ENCODE data around the gene MVB12B. TPM values are rescaled to one million over a fixed set of nuclear protein-coding genes. Genes with fewer than 3 reads are reported as not detected.

MVB12B gene
- total RNA-seq, 1 experiment from 2014 or later: 5.7 TPM

GRCh38 chr9:126531591-126531990 lies 205.0 kb downstream of the MVB12B start (continued):
- TF ChIP-seq ATF6 (CRISPR knock-in tag; IDR thresholded peaks at IDR 0.05) (no peak), FOXP4 (CRISPR knock-in tag; IDR thresholded peaks at IDR 0.05) (no peak), IRF1 (CRISPR knock-in tag; IDR thresholded peaks at IDR 0.05) (no peak), ZBTB43 (CRISPR knock-in tag; IDR thresholded peaks at IDR 0.05) (no peak), IRF2 (CRISPR knock-in tag; IDR thresholded peaks at IDR 0.05; ENCODE audit: borderline replicate concordance, low read depth) (no peak)

GRCh38 chr9:126532019-126532462 lies 205.4 kb downstream of the MVB12B start:
- ATAC-seq (no peak), DNase-seq (ENCODE audit: low spot score) (no peak)
- no peaks in the 10 kb centered on the region for H3K36me3 Mint-ChIP-seq
- ChIA-PET POLR2A (no interaction called here), CTCF (interaction anchor here (0.8 to 4.2 kb wide), 6 partner anchors 15 to 134 kb away, joined by 3 to 23 read pairs (median 10); no protein-coding TSS in a partner anchor)
- H3K27me3 Mint-ChIP-seq (ENCODE audit: low read depth): peaks cover 9% of the 10 kb centered on the region
- TF ChIP-seq ZNF423 (CRISPR knock-in tag; IDR thresholded peaks at IDR 0.05): 0 out of 2 replicates have a peak, but pooled peaks have one; percentile 17
- TF ChIP-seq TCF7 (CRISPR knock-in tag; IDR thresholded peaks at IDR 0.05; ENCODE audit: low read depth): no peak
- TF ChIP-seq SP1 (CRISPR knock-in tag; conservative IDR thresholded peaks at IDR 0.05): no peak
- no peak for TF ChIP-seq ELF4 (CRISPR knock-in tag; IDR thresholded peaks at IDR 0.05; ENCODE audit: low read depth)
- TF ChIP-seq AFF4 (CRISPR knock-in tag; IDR thresholded peaks at IDR 0.05; ENCODE audit: borderline replicate concordance): no peak
- TF ChIP-seq PRRX2 (CRISPR knock-in tag; IDR thresholded peaks at IDR 0.05): no peak
- no peak for TF ChIP-seq E2F1 (CRISPR knock-in tag; IDR thresholded peaks at IDR 0.05)
- no peak for TF ChIP-seq NFYB (CRISPR knock-in tag; conservative IDR thresholded peaks at IDR 0.05; ENCODE audit: low read depth)
- H3K4me1 Mint-ChIP-seq: peaks cover 74% of the 10 kb centered on the region
- H3K4me3 Mint-ChIP-seq: no peak overlapping the region
- H3K9me3 Mint-ChIP-seq: no peaks in the 10 kb centered on the region
- no peak overlapping the region for H3K27ac Mint-ChIP-seq

Data from WTC11 (cell line).